GM19025 (cell line): Measurements from ENCODE around the gene C6orf47.
A peak's percentile ranks its signal among the peaks of the same experiment; 100 is the strongest.

Experiments used
- ATAC-seq: cut with Tn5 transposase; IDR thresholded peaks from one replicate; pipeline ENCODE4 v1.9.1; 2021; ENCODE audit warnings: mild to moderate bottlenecking, low read depth, moderate library complexity; ENCODE audit not compliant: unreplicated experiment

The C6orf47 gene

GRCh38 chr6:31662124-31662723, 1.6 kb upstream of the C6orf47 start:
- ATAC-seq: no peak

DNA sequence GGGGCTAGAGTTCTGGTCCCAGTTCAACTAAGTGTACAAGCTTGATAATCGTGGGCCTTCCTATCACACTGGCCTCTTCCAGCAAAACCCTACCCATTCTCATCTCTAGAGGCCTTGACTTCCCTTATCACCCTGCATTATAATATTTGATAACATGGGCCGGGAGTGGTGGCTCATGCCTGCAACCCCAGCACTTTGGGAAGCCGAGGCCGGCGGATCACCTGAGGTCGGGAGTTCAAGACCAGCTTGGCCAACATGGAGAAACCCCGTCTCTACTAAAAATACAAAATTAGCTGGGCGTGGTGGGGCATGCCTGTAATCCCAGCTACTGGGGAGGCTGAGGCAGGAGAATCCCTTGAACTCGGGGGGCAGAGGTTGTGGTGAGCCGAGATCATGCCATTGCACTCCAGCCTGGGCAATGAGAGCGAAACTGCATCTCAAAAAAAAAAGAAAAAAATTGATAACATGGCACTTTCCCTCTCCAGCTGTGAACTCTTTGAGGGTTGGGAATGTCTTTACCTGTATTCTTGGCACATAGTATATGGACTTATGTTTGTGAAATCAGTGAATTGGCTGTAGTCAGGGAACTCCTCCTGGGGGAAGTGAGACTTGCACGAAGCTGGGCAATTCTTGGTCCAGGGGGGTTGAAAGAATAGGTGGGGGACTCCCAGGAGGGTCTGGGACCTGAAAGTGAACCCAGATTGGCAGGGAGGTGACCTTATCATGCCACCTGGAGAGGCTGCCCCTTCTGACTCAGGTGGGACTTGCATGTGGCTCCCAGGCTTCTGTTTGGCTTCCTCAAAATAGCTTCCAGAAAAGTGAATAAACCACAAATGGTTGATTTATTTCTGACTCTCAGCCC, 915 bp upstream of the C6orf47 start:
- ATAC-seq: no peak

- ATAC-seq: no peak
These were observed 763 bp downstream of the C6orf47 start for GRCh38 chr6:31659649-31660380.

DNA sequence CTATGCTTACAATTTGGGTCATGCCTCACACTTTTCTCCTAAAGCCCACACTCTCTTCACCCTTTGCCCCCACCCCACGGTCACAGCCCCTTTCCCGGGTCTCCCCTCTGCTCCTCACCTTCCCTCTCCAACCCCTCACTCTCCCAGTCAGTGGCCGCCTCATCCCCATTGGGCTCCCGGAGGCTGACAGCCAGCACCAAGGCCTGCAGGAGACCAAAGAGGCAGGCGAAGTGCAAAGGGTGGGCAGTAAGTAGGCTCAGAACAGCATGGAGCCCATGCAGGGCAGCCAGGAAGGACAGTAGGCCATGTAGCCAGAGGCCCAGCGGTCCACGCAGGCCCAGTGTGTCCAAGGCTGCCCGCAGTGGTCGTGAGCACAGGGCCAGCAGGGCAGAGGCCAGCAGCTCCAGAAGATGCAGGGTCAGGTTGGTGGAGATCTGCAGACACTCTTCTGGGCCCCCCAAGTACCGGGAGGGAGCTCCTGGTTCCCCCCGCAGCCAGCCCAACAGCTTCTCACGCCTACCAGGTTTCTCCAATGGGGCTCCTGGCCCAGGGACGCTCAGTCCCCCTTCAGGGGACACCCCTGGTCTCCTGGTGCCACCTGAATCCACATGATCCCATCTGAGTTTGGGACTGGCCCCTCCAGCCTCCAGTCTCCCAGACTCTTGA, 1.5 kb downstream of the C6orf47 start:
- no peak for ATAC-seq

DNA sequence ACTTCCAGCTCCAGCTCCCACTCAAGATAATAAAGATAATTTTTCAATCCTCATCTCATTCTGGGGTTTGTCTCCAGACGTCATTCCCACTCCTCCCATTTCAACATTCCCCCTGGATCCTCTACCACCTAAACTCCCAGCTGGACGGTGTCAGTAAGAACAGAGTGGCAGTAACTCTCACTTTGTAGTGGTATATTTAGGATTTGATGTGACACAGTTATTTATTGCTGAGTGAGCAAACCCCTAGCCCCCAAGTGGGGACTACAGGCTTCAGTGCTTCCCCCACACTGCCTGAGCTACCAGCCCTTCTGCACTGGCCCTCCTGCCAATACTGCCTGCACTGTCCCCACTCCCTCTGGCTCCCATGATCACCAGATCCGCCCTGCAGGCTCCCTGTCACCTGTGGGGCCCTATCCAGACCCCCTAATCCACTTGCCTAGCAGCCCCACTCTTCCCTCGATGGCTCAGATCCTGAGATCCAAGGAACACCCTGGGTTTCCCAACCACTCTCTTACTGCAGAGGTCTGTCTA, 2.4 kb downstream of the C6orf47 start:
- no peak for ATAC-seq

DNA sequence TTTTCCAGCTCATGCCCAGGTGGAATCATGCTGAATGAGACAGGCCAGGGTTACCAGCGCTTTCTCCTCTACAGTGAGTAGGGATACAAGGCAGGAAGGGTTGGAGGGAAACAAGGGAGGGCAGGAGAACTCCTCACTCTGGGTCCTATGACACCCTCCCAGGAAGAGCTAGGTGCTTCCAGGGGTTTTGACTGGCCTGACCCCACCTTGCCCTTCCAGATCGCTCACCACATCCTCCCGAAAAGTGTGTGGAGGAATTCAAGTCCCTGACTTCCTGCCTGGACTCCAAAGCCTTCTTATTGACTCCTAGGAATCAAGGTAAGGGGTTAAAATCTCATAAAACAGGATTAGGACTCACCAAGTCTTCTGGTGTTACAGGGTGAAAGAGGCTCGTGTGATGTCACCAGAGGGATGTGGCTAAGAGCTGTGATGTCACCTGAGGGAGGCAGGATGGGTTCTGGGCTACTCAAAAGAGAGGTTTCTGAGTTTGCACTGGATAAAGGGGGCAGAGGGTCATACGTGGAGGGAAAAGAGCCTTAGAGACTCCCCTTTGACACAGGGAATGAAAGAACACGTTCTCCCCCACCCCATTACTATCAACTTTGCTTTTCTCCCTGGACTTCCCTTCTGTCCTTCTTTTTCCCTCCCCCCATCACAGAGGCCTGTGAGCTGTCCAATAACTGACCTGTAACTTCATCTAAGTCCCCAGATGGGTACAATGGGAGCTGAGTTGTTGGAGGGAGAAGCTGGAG, 3.0 kb downstream of the C6orf47 start:
- ATAC-seq: no peak

DNA sequence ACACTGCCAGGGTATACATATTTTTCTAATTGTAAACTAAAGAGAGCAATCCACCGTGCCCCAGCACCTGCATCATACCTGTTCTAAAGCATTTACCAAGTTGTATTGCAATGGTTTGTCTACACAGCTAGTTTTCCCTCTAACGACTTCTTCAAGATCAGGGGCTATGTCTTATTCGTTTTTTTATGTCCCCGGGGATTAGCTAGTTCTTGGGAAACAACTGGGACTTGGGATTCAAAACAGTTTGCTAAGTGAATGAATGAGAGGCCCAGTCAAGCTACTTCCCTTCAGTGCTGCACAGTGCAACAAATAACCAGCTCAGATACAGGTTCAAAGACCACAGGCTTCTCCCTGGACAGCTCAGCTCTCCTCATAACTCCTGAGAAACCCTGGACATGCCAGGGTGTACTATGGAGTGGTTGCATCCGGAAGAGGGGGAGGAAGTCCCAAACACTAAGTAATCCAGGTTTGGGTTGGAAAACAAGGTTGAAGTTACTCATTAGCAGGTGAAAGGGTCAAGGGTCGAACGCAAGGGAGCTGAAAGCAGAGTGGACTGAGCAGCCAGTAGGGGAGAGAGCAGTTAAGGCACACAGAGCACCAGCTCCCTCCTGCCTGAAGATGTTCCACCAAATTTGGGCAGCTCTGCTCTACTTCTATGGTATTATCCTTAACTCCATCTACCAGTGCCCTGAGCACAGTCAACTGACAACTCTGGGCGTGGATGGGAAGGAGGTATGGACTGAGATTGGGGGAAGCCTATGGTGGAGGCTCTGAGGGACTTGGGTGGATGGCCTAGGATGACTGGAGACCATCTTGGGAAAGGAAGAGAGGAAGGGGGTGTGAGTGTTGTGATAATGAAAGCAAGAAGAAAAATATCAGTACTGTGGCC, 5.0 kb downstream of the C6orf47 start, which contains the start of gene APOM:
TSS of gene APOM (plus strand) at position 546 of the 889 bp plus-strand sequence. CDS start at position 619, 73 bp downstream.
- ATAC-seq: no peak

DNA sequence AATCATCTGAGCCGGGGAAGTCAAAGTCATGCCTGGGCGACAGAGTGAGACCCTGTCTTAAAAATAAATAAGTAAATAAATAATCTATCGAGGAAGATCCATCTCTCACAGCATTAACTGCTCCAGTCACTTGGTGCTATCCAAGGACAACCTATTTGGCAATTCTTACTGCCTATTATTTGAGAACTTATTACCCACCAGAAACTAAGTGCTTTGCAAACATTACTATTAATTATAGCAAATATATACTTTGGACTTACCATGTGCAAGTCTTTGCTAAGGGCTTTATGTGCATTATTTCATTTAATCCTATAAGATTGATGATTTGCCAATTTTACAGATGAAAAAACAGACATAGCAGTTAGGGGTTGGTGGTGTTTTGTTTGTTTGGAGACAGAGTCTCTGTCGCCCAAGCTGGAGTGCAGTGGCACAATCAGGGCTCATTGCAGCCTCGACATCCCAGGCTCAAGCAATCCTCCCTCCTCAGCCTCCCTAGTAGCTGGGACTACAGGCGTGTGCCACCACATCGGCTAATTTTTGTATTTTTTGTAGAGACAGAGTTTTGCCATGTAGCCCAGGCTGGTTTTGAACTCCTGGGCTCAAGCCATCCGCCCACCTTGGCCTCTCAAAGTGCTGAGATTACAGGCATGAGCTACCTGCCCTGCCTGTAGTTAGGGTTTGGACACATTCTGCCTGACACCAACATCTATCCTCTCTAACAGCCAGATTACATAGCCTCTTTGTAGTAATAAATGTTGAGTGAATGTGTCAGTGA, 5.8 kb downstream of the C6orf47 start:
- ATAC-seq: no peak

GRCh38 chr6:31652925-31653724, 7.5 kb downstream of the C6orf47 start:
- ATAC-seq: peak; percentile 50

GRCh38 chr6:31651602-31652191, 8.9 kb downstream of the C6orf47 start:
- peak; percentile 20 for ATAC-seq

DNA sequence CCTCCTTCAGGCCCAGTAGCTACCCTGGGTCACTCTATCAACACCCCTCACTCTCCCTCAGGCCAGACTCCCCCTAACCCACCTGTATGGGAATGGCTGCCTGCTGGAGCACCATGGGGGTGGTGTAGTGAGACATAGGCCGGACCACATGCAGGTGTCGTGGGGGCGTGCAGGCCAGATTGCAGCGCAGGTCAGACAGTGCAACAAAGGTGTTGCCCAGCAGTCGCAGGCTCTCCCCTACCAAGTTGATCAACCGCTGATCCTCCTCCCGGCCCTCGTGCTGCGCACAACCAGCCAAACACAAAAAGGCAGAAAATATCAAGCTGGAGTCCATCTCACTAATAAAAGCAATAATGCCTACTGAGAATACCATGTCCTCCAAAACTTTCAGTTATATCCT, 15.3 kb downstream of the C6orf47 start:
- ATAC-seq: no peak

DNA sequence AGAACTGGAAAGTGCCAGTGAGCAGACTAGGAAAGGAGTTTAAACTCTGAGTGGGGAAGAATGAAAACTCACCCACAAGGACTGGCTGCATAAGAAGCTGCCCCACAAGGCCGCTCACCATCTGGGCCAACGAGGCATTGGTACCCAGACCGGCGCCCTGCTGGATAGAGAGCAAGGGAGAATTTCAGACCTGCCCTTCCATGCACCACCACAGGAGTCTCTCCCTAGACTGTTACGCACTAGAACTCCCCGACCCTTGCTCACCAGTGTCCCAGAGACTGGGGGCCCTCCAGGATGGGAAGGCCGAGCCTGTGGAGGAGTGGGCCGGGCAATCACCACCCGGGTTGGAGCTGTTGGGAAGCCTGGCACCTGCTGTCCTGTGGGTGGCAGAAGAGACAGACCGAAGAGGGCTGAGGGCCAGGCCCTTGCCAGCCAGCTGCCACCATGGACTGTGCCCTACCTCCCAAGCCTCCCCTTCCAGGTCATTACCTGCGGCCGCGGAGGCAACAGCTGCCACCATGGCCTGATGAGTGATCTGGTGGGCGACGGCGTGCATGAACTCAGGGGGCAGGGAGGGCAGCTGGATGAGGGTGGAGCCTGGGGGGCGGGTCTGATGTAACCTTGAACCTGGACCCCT, 16.6 kb downstream of the C6orf47 start:
- no peak for ATAC-seq

DNA sequence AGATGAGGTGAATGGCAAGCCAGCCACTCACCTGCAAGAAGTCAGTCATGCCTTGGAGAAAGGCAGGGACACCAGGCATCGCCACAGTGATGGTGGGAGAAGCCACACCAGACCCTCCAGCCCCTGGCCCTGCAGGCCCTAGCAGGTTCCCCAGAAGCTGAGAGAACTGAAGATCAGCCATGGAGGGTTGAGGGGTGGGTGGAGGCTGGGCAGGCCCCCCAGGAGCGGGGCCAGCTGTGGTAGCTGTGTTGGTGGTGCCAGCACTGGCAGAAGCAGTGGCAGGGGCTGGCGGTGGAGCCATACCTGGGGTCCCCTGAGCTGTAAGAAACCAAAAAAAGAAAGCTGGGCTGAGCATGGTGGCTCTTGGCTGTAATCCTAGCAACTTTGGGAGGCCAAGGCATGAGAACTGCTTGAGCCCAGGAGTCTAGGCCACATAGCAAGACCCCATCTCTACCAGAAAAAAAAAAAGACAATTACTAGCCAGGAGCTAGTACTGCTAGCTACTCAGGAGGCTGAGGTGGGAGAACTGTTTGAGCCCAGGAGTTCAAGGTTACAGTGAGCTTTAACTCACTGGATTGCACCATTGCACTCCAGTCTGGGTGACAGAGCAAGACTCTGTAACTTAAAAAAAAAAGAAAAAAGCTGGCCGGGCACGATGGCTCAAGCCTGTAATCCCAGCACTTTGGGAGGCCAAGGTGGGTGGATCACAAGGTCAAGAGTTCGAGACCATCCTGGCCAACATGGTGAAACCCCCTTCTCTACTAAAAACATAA, 17.6 kb downstream of the C6orf47 start:
- ATAC-seq: no peak

- ATAC-seq: no peak
These were observed 19.2 kb downstream of the C6orf47 start for GRCh38 chr6:31641370-31641769.

DNA sequence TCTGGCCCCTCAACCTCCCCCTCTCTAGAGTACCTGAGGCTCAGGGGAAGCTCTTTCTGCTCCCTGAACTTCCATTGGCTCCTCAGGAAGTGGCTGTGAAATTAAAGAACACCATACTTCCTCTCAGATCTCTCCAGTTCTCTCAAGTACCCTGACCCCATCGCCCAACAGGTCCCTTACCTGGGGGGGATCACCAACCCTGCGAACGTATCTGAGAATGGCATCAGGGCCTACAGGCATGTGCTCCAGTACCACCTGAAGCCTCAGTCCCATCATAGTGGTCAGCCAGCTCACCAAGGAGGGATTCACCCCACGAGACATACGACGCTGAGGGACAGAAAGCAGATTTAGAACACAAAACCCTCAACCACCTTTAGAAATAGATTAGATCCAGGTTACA, 20.0 kb downstream of the C6orf47 start:
- ATAC-seq: no peak

GRCh38 chr6:31639449-31639861, 21.1 kb downstream of the C6orf47 start:
- ATAC-seq: no peak
